GM23338 (cell line): Measurements from ENCODE around the gene ZNF592. TPM values are rescaled to one million over a fixed set of nuclear protein-coding genes. Genes with fewer than 3 reads are reported as not detected.

Source experiments
- ATAC-seq: fragments of 200-7000 bp; cut with Tn5 transposase; 3 replicates; pipeline ENCODE4 v1.9.1; 2020
- DNase-seq: peaks from one replicate; pipeline ENCODE4 v3.0.0-alpha.2; 2015; ENCODE audit warnings: low spot score
- H2AFZ ChIP-seq: fragments of 200-600 bp; sonication (generic); 2 replicates; pipeline ENCODE4 v1.8.0; 2016; ENCODE audit warnings: antibody characterized with exemption, mild to moderate bottlenecking, moderate library complexity
- H3F3A ChIP-seq: fragments of 200-600 bp; sonication (generic); replicated peaks from 2 replicates; pipeline ENCODE4 v1.8.0; 2017; ENCODE audit warnings: antibody characterized with exemption, mixed run types, low read depth
- H3K27ac ChIP-seq: fragments of 200-600 bp; sonication (generic); 2 replicates; pipeline ENCODE4 v1.6.1; 2016; ENCODE audit warnings: low read depth
- H3K27me3 ChIP-seq: fragments of 200-600 bp; sonication (generic); 2 replicates; pipeline ENCODE4 v1.8.0; 2016; ENCODE audit warnings: mild to moderate bottlenecking, mixed run types, moderate library complexity; ENCODE audit not compliant: insufficient read depth
- H3K36me3 ChIP-seq: fragments of 200-600 bp; sonication (generic); 2 replicates; pipeline ENCODE4 v1.8.0; 2016; ENCODE audit warnings: mild to moderate bottlenecking; ENCODE audit not compliant: insufficient read depth
- H3K4me1 ChIP-seq: fragments of 200-600 bp; sonication (generic); 2 replicates; pipeline ENCODE4 v1.8.0; 2016; ENCODE audit warnings: mild to moderate bottlenecking, moderate library complexity; ENCODE audit not compliant: insufficient read depth
- H3K4me2 ChIP-seq: fragments of 200-600 bp; sonication (generic); 2 replicates; pipeline ENCODE4 v1.7.1; 2017; ENCODE audit warnings: mixed run types
- H3K4me3 ChIP-seq: fragments of 200-600 bp; sonication (generic); 2 replicates; pipeline ENCODE4 v1.6.1; 2016; ENCODE audit warnings: mixed run types
- H3K79me2 ChIP-seq: fragments of 200-600 bp; sonication (generic); replicated peaks from 2 replicates; pipeline ENCODE4 v1.8.0; 2017; ENCODE audit warnings: mild to moderate bottlenecking; ENCODE audit not compliant: insufficient read depth
- H3K9me2 ChIP-seq: fragments of 200-600 bp; sonication (generic); 2 replicates; pipeline ENCODE4 v1.8.0; 2017; ENCODE audit not compliant: insufficient read depth
- H4K20me1 ChIP-seq: fragments of 200-600 bp; sonication (generic); replicated peaks from 2 replicates; pipeline ENCODE4 v1.8.0; 2017; ENCODE audit warnings: mild to moderate bottlenecking; ENCODE audit not compliant: insufficient read depth
- H3K27ac Mint-ChIP-seq: 2 replicates; pipeline ENCODE4 v1.8.0; 2020; ENCODE audit warnings: inconsistent platforms, mild to moderate bottlenecking, moderate library complexity, mixed read lengths
- H3K27me3 Mint-ChIP-seq: 3 replicates; pipeline ENCODE4 v1.8.0; 2022; ENCODE audit warnings: low read depth, mild to moderate bottlenecking, moderate library complexity, mixed read lengths, inconsistent platforms; ENCODE audit not compliant: insufficient read depth, poor library complexity
- H3K36me3 Mint-ChIP-seq: 3 replicates; pipeline ENCODE4 v1.8.0; 2021; ENCODE audit warnings: low read depth, mild to moderate bottlenecking, inconsistent platforms, moderate library complexity, mixed read lengths
- H3K4me1 Mint-ChIP-seq: 3 replicates; pipeline ENCODE4 v1.8.0; 2020; ENCODE audit warnings: mild to moderate bottlenecking, inconsistent platforms, mixed read lengths
- H3K4me3 Mint-ChIP-seq: 3 replicates; pipeline ENCODE4 v1.8.0; 2021; ENCODE audit warnings: moderate library complexity, mild to moderate bottlenecking, inconsistent platforms, mixed read lengths
- H3K9me3 Mint-ChIP-seq: 3 replicates; pipeline ENCODE4 v1.8.0; 2020; ENCODE audit warnings: moderate library complexity, mild to moderate bottlenecking, inconsistent platforms, mixed read lengths
- CREB1 ChIP-seq: fragments of 250-450 bp; sonication (Bioruptor Pico); IDR thresholded peaks from 2 replicates; pipeline ENCODE4 v1.5.0; 2020; ENCODE audit warnings: low read depth, mild to moderate bottlenecking, moderate library complexity
- CTCF ChIP-seq, 2 experiments: fragments of 200-600 bp in 1 of 2; sonication (generic) in 1 of 2; conservative IDR thresholded peaks; 2 replicates each; pipeline versions ENCODE4 v1.5.1 to v1.6.1; 2016 to 2017; ENCODE audit warnings: antibody characterized with exemption in 2 of 2, low read depth in 2 of 2, mild to moderate bottlenecking in 2 of 2, moderate library complexity in 1 of 2
- ETS1 ChIP-seq: IDR thresholded peaks from 2 replicates; pipeline ENCODE4 v1.6.1; 2016; ENCODE audit warnings: antibody characterized with exemption
- EZH2 ChIP-seq: fragments of 200-600 bp; sonication (generic); IDR thresholded peaks from one replicate; pipeline ENCODE4 v1.8.0; 2017; ENCODE audit warnings: antibody characterized with exemption, mild to moderate bottlenecking, low read depth; ENCODE audit not compliant: unreplicated experiment
- EZH2phosphoT487 ChIP-seq: fragments of 200-600 bp; sonication (generic); IDR thresholded peaks from one replicate; pipeline ENCODE4 v1.8.1; 2018; ENCODE audit warnings: antibody characterized with exemption; ENCODE audit not compliant: unreplicated experiment
- JUNB ChIP-seq: IDR thresholded peaks from one replicate; pipeline ENCODE4 v1.6.1; 2016; ENCODE audit warnings: antibody characterized with exemption; ENCODE audit not compliant: unreplicated experiment
- NANOG ChIP-seq: IDR thresholded peaks from 2 replicates; pipeline ENCODE4 v1.6.1; 2016; ENCODE audit warnings: antibody characterized with exemption, borderline replicate concordance
- POLR2AphosphoS5 ChIP-seq: IDR thresholded peaks from 2 replicates; pipeline ENCODE4 v1.6.1; 2016; ENCODE audit warnings: antibody characterized with exemption, low read depth
- REST ChIP-seq: IDR thresholded peaks from one replicate; pipeline ENCODE4 v1.6.1; 2018; ENCODE audit warnings: antibody characterized with exemption; ENCODE audit not compliant: unreplicated experiment
- STAT1 ChIP-seq: IDR thresholded peaks from one replicate; pipeline ENCODE4 v1.6.1; 2016; ENCODE audit warnings: antibody characterized with exemption; ENCODE audit not compliant: unreplicated experiment
- ZNF114 ChIP-seq: fragments of 250-450 bp; sonication (Bioruptor Pico); IDR thresholded peaks from 2 replicates; pipeline ENCODE4 v1.5.0; 2020; ENCODE audit warnings: mild to moderate bottlenecking, moderate library complexity
- ZNF331 ChIP-seq: fragments of 250-450 bp; sonication (Bioruptor Pico); IDR thresholded peaks from 2 replicates; pipeline ENCODE4 v1.5.0; 2020; ENCODE audit warnings: low read depth, mild to moderate bottlenecking, moderate library complexity
- ZNF462 ChIP-seq: fragments of 250-450 bp; sonication (Bioruptor Pico); IDR thresholded peaks from 2 replicates; pipeline ENCODE4 v1.5.0; 2020; ENCODE audit warnings: mild to moderate bottlenecking, moderate library complexity
- polyA plus RNA-seq: library from polyadenylated mRNA; unstranded; fragments of >200 nt; fragmentation: Nextera tagmentation; extraction: Ambion mirVana; gene quantifications from 2 replicates; pipeline ENCODE4 v1.2.1, GENCODE V29; 2016
- total RNA-seq: library from RNA; depleted of rRNA; stranded (reverse); fragments of >200 nt; shearing (Covaris generic); gene quantifications from 2 replicates; pipeline ENCODE4 v1.2.3, GENCODE V29; 2014

ZNF592 gene
- total and polyA plus RNA-seq, 2 experiments from 2014 or later = 4.4 to 21.4 TPM

GRCh38 chr15:84822653-84823281 is 74.4 kb downstream of the ZNF592 start:
- Histone ChIP-seq H3K4me1 (peaks cover 19% of the 10 kb centered on the region), H3K27me3 (no peaks in the 10 kb centered on the region)
- no peak overlapping the region for H3K4me3 Mint-ChIP-seq

More at GRCh38 chr15:84822653-84823281, 74.4 kb downstream of the ZNF592 start:
- no peak overlapping the region for H3K4me2 ChIP-seq
- H3K4me3 ChIP-seq = no peak overlapping the region
- peaks cover 4% of the 10 kb centered on the region; the same call in 1 of the 2 replicates for H3K36me3 ChIP-seq
- H3K27ac ChIP-seq = no peak overlapping the region; the same call in 1 of the 2 replicates
- H3K4me1 Mint-ChIP-seq = peaks cover 44% of the 10 kb centered on the region
- peak overlapping the region; percentile 76 for H3K27ac Mint-ChIP-seq
- TF ChIP-seq ETS1 (no peak), POLR2AphosphoS5 (no peak), ZNF114 (CRISPR knock-in tag) (no peak), STAT1 (no peak), JUNB (no peak), EZH2phosphoT487 (no peak), CTCF (conservative IDR thresholded peaks at IDR 0.05; ENCODE audit: low read depth in 2 of 2) (no peak), CREB1 (no peak), EZH2 (no peak), NANOG (no peak), ZNF462 (no peak), ZNF331 (CRISPR knock-in tag) (no peak), REST (no peak)
- H3K9me3 Mint-ChIP-seq = no peaks in the 10 kb centered on the region
- peaks cover 2% of the 10 kb centered on the region for H3K27me3 Mint-ChIP-seq
- H3F3A ChIP-seq = 0 out of 2 replicates have a peak, but pooled peaks cover under 1% of the 10 kb centered on the region
- no peaks in the 10 kb centered on the region for H3K9me2 ChIP-seq
- H4K20me1 ChIP-seq = peaks cover 3% of the 10 kb centered on the region
- DNase-seq = no peak
- H3K36me3 Mint-ChIP-seq = peaks cover 9% of the 10 kb centered on the region
- H3K79me2 ChIP-seq = peaks cover 21% of the 10 kb centered on the region
- no peak overlapping the region for H2AFZ ChIP-seq
- ATAC-seq = no peak
